Activated B cell treated with CpG ODN at 0.5 μM for 24 hours (primary cell): ENCODE measurements around the gene GGACT. TPM values are rescaled to one million over a fixed set of nuclear protein-coding genes. Genes with fewer than 3 reads are reported as not detected.

ENCODE experiments used
- ATAC-seq: fragments of 200-7000 bp; cut with Tn5 transposase; one replicate; pipeline ENCODE4 v1.10.0; 2021; ENCODE audit warnings: low read depth, mild to moderate bottlenecking, moderate library complexity
- CTCF ChIA-PET: fragments of 350-600 bp; sonication (Branson Sonifier 250); formaldehyde crosslinking; loops from one replicate; lab custom pipeline; 2021; ENCODE audit warnings: antibody characterized with exemption; lab: Charles Lee
- POLR2A ChIA-PET: fragments of 350-600 bp; sonication (Branson Sonifier 250); formaldehyde crosslinking; loops from one replicate; lab custom pipeline; 2021; ENCODE audit warnings: antibody characterized with exemption; lab: Charles Lee
- DNase-seq: peaks from one replicate; pipeline ENCODE4 v3.0.0; 2022
- H3K27ac Mint-ChIP-seq: one replicate; pipeline ENCODE4 v1.8.0; 2020; ENCODE audit warnings: mixed read lengths
- H3K27me3 Mint-ChIP-seq: one replicate; pipeline ENCODE4 v1.8.0; 2021; ENCODE audit warnings: mixed read lengths
- H3K36me3 Mint-ChIP-seq: one replicate; pipeline ENCODE4 v1.8.0; 2021; ENCODE audit warnings: low read depth, mixed read lengths
- H3K4me1 Mint-ChIP-seq: one replicate; pipeline ENCODE4 v1.8.0; 2021; ENCODE audit warnings: mixed read lengths
- H3K4me3 Mint-ChIP-seq: one replicate; pipeline ENCODE4 v1.8.0; 2020; ENCODE audit warnings: mild to moderate bottlenecking, mixed read lengths
- H3K9me3 Mint-ChIP-seq: one replicate; pipeline ENCODE4 v1.8.0; 2020; ENCODE audit warnings: mixed read lengths
- intact Hi-C: fragments of 100-400 bp; cut with micrococcal nuclease; formaldehyde crosslinking; loops from one replicate; pipeline ENCODE4 v1.15.1; 2024
- total RNA-seq: library from RNA; stranded (reverse); gene quantifications from 2 replicates; pipeline ENCODE4 v1.2.3, GENCODE V29; 2022
- TF ChIP-seq, protein P1 (sequence below): fragments of 200-600 bp; IDR thresholded peaks from one replicate; pipeline ENCODE4 v1.8.0; 2022; ENCODE audit warnings: antibody characterized with exemption, mild to moderate bottlenecking

GGACT gene
- total RNA-seq, 1 donor from 2014 or later: 6.5 TPM

GRCh38 chr13:100560498-100561157 is 28.0 kb downstream of the GGACT start:
- Mint-ChIP-seq H3K4me1 (no peaks in the 10 kb centered on the region), H3K9me3 (no peaks in the 10 kb centered on the region), H3K4me3 (no peak overlapping the region), H3K36me3 (no peaks in the 10 kb centered on the region), H3K27me3 (no peaks in the 10 kb centered on the region), H3K27ac (no peak overlapping the region)
- DNase-seq: no peak
- CTCF ChIA-PET: interaction anchor here (1.1 kb wide), 1 partner anchor 12 kb away, joined by 7 read pairs; no protein-coding TSS in a partner anchor
- no peak for ATAC-seq
- TF ChIP-seq, protein P1, sequence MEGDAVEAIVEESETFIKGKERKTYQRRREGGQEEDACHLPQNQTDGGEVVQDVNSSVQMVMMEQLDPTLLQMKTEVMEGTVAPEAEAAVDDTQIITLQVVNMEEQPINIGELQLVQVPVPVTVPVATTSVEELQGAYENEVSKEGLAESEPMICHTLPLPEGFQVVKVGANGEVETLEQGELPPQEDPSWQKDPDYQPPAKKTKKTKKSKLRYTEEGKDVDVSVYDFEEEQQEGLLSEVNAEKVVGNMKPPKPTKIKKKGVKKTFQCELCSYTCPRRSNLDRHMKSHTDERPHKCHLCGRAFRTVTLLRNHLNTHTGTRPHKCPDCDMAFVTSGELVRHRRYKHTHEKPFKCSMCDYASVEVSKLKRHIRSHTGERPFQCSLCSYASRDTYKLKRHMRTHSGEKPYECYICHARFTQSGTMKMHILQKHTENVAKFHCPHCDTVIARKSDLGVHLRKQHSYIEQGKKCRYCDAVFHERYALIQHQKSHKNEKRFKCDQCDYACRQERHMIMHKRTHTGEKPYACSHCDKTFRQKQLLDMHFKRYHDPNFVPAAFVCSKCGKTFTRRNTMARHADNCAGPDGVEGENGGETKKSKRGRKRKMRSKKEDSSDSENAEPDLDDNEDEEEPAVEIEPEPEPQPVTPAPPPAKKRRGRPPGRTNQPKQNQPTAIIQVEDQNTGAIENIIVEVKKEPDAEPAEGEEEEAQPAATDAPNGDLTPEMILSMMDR: no peak
- POLR2A ChIA-PET: no interaction called here
- intact Hi-C loops: no loop called here

DNA sequence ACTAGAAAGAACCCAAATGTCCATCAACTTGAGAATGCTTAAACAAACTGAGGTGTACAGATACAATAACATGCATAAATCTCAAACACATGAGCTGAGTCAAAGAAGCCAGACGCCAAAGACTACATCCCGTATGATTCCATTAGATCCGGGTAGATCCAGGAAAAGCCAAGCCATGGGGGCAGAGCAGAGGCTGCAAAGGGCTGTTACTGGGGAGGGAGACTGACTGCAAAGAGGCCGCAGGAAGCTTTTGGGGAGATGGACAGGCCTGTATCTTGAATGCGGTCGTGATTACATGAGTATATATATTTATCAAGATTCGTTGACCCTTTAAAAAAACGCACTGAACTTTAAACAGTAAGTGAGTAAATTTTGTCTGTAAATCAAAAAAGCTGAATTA is 28.7 kb downstream of the GGACT start:
- Mint-ChIP-seq H3K4me3 (no peak overlapping the region), H3K27me3 (no peaks in the 10 kb centered on the region), H3K36me3 (no peaks in the 10 kb centered on the region), H3K4me1 (no peaks in the 10 kb centered on the region), H3K9me3 (no peaks in the 10 kb centered on the region), H3K27ac (no peak overlapping the region)
- no peak for DNase-seq
- intact Hi-C loops: no loop called here
- CTCF ChIA-PET: interaction anchor here (1.1 kb wide), 1 partner anchor 13 kb away, joined by 7 read pairs; no protein-coding TSS in a partner anchor
- TF ChIP-seq, protein P1: no peak
- no peak for ATAC-seq
- POLR2A ChIA-PET: no interaction called here

GRCh38 chr13:100552755-100553154 is 35.8 kb downstream of the GGACT start:
- Mint-ChIP-seq H3K27ac (no peak overlapping the region), H3K9me3 (peaks cover 2% of the 10 kb centered on the region), H3K4me1 (no peaks in the 10 kb centered on the region), H3K36me3 (peaks cover 3% of the 10 kb centered on the region), H3K4me3 (no peak overlapping the region), H3K27me3 (no peaks in the 10 kb centered on the region)
- ChIA-PET POLR2A (no interaction called here), CTCF (no interaction called here)
- intact Hi-C loops: no loop called here
- ATAC-seq (no peak), DNase-seq (no peak)
- TF ChIP-seq, protein P1: no peak

- ATAC-seq (no peak), DNase-seq (no peak)
- no peaks in the 10 kb centered on the region for H3K36me3 Mint-ChIP-seq
- TF ChIP-seq, protein P1: no peak
- H3K4me3 Mint-ChIP-seq: no peak overlapping the region
- ChIA-PET POLR2A (no interaction called here), CTCF (no interaction called here)
- intact Hi-C loops: no loop called here
- no peaks in the 10 kb centered on the region for H3K4me1 Mint-ChIP-seq
- no peaks in the 10 kb centered on the region for H3K27me3 Mint-ChIP-seq
- no peaks in the 10 kb centered on the region for H3K9me3 Mint-ChIP-seq
- H3K27ac Mint-ChIP-seq: no peak overlapping the region
These were observed 39.3 kb downstream of the GGACT start for GRCh38 chr13:100549316-100549715.

DNA sequence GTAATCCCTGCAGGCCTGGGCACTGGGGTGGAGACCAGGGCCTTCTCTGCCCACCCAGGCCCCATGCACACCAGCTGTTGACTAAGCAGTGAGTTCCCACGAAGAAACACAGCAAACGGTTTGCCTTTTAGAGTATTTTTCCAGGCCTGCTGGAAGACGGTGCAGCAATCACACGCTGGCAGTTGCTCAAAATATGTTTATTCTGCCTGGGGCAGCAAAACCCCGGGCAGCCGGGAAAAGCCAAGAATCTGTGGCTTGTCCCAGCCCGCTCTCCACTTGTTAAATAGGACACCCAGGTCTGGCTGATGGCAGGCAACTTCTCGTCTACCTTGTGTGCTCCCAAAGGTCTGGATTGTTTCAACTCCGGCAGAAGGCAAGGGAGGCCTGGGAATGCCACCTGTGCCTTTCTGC is 40.8 kb downstream of the GGACT start:
- Mint-ChIP-seq H3K4me1 (peaks cover 2% of the 10 kb centered on the region), H3K36me3 (no peaks in the 10 kb centered on the region), H3K9me3 (no peaks in the 10 kb centered on the region), H3K27ac (no peak overlapping the region), H3K4me3 (no peak overlapping the region), H3K27me3 (no peaks in the 10 kb centered on the region)
- DNase-seq (no peak), ATAC-seq (no peak)
- POLR2A ChIA-PET: no interaction called here
- intact Hi-C loops: no loop called here
- TF ChIP-seq, protein P1: no peak
- CTCF ChIA-PET: no interaction called here
